ENCODE measurements around the gene EIF3B.

Gene EIF3B

DNA sequence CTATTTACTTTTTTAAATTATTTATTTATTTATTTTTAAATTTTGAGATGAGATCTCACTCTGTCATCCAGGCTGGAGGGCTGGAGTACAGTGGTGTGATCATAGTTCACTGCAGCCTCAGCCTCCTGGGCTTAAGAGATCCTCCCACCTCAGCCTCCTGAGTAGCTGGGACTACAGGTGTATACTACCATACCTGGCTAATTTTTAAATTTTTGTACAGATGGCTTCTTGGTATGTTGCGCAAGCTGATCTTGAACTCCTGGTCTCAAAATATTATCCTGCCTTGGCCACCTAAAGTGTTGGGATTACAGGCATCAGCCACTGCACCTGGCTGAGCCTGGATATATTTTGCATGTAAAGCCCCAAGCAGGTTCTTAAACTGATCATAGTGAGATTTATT lies 56.4 kb downstream of the EIF3B start:
- TF ChIP-seq, protein P1, sequence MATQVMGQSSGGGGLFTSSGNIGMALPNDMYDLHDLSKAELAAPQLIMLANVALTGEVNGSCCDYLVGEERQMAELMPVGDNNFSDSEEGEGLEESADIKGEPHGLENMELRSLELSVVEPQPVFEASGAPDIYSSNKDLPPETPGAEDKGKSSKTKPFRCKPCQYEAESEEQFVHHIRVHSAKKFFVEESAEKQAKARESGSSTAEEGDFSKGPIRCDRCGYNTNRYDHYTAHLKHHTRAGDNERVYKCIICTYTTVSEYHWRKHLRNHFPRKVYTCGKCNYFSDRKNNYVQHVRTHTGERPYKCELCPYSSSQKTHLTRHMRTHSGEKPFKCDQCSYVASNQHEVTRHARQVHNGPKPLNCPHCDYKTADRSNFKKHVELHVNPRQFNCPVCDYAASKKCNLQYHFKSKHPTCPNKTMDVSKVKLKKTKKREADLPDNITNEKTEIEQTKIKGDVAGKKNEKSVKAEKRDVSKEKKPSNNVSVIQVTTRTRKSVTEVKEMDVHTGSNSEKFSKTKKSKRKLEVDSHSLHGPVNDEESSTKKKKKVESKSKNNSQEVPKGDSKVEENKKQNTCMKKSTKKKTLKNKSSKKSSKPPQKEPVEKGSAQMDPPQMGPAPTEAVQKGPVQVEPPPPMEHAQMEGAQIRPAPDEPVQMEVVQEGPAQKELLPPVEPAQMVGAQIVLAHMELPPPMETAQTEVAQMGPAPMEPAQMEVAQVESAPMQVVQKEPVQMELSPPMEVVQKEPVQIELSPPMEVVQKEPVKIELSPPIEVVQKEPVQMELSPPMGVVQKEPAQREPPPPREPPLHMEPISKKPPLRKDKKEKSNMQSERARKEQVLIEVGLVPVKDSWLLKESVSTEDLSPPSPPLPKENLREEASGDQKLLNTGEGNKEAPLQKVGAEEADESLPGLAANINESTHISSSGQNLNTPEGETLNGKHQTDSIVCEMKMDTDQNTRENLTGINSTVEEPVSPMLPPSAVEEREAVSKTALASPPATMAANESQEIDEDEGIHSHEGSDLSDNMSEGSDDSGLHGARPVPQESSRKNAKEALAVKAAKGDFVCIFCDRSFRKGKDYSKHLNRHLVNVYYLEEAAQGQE (IDR thresholded peaks at IDR 0.05; ENCODE audit: insufficient read depth in 1 of 2, low read depth in 2 of 2, low read length in 2 of 2) = no peak
- TF ChIP-seq SIN3A (IDR thresholded peaks at IDR 0.05; ENCODE audit: borderline replicate concordance, insufficient read depth, low read length) (no peak), POLR2AphosphoS5 (IDR thresholded peaks at IDR 0.05; ENCODE audit: low read depth, low read length) (no peak), FOXP2 (optimal IDR thresholded peaks at IDR 0.05; ENCODE audit: borderline replicate concordance, extremely low read depth, extremely low read length, insufficient read depth) (no peak), TAF1 (IDR thresholded peaks at IDR 0.05; ENCODE audit: borderline replicate concordance, insufficient read depth, low read length) (no peak)

DNA sequence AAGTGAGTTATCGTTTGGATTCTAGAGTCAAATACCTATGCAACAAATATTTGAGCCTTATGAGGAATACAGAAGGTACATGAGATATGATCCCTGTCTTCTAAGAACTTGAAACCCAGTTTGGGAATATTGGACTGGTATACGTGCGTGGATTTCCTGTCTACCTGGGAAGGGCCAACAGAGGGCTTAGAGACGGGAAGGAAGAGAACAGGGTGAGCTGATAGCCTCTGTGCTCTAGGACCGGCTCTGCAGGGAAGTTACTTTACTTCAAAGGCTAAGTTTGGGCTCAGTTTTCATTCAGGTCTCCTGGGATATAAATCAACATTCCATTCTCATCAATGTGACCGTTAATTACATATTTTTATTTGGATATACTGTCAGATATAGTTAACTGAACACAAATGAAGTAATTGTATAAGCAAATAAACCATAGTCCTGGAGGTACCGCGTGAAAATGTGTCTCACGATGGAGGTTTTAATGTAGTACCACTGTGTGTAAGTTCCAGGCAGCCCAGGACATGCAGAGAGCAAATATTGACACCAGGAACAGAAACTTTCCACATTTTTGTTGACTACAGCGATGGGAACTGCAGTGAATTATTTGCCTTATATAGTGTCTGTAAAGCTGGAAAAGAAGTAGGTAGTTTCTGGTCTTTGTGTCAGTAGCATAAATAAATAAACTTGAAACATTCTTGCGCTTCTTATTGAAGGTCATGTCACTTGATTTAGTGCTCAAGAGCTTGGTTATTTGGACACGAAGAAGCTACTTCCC lies 57.4 kb downstream of the EIF3B start:
- TF ChIP-seq, protein P1 (IDR thresholded peaks at IDR 0.05; ENCODE audit: insufficient read depth in 1 of 2, low read depth in 2 of 2, low read length in 2 of 2) = no peak
- TF ChIP-seq SIN3A (IDR thresholded peaks at IDR 0.05; ENCODE audit: borderline replicate concordance, insufficient read depth, low read length) (no peak), POLR2AphosphoS5 (IDR thresholded peaks at IDR 0.05; ENCODE audit: low read depth, low read length) (no peak), FOXP2 (optimal IDR thresholded peaks at IDR 0.05; ENCODE audit: borderline replicate concordance, extremely low read depth, extremely low read length, insufficient read depth) (no peak), TAF1 (IDR thresholded peaks at IDR 0.05; ENCODE audit: borderline replicate concordance, insufficient read depth, low read length) (no peak)

DNA sequence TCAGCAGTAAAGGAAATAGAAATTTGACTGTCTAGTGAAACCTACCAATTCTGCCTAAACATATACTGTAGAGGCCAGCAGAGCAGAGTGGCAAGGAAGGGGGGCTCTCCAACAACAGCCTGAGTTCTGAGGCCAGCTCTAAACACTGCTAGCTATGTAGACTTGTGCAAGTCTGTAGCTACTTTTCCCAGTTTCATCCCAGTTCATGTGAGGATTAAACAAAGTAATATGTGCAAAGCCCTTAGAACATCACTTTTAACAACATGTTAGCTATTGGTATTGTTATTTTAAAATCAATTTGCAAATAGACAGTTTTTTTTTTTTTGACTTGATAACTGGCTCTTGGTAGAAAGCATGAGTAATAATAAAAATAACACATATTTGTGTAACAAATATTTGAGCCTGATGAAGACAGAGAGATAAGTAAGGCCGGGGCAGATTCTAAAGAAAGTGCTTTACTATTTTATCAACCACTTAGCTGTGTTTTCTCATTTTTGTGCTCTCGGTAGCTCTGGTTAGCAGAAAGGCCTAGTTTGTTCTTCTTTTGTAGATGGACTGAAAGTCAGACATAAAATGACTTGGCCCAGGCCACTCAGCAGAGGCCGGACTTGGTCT lies 58.1 kb downstream of the EIF3B start:
- TF ChIP-seq, protein P1 (IDR thresholded peaks at IDR 0.05; ENCODE audit: insufficient read depth in 1 of 2, low read depth in 2 of 2, low read length in 2 of 2) = no peak
- TF ChIP-seq POLR2AphosphoS5 (IDR thresholded peaks at IDR 0.05; ENCODE audit: low read depth, low read length) = no peak
- TF ChIP-seq TAF1 (IDR thresholded peaks at IDR 0.05; ENCODE audit: borderline replicate concordance, insufficient read depth, low read length) = no peak
- TF ChIP-seq FOXP2 (optimal IDR thresholded peaks at IDR 0.05; ENCODE audit: borderline replicate concordance, extremely low read depth, extremely low read length, insufficient read depth) = no peak

DNA sequence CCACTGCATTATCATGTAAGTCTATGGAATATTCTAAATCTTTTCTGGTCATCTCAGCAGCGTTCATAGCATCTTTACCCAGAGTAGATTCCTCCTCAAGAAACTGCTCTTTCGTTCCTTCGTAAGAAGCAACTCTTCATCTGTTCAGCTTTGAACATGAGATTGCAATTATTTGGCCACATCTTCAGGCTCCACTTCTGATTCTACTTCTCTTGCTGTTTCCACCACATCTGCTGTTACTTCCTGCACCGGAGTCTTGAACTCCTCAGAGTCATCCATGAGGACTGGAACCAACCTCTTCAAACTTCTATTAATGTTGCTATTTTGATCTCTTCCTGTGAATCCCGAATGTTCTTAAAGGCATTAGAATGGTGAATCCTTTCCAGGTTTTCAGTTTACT lies 61.4 kb downstream of the EIF3B start:
- TF ChIP-seq TAF1 (IDR thresholded peaks at IDR 0.05; ENCODE audit: borderline replicate concordance, insufficient read depth, low read length) = no peak

DNA sequence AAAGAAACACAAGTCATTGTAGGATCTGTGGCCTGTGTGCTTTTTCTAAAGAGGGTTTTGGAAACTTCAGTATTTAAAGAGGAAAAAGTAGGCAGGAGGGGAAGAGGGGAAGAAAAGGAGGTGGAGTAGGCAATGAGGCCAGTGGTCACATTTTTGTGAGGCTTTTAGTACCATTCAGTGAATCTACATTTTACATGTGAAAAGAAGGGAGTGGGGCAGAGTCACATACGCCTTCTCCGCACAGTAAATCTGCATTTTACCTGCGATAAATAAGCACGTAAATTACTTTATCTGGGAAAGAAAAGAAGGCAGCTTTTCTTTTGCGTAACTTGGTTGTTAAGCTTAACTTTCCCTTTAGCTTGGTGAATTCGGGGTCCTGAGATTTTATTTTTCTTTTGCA lies 62.0 kb downstream of the EIF3B start:
- TF ChIP-seq SIN3A (IDR thresholded peaks at IDR 0.05; ENCODE audit: borderline replicate concordance, insufficient read depth, low read length) = no peak
- no peak for TF ChIP-seq TAF1 (IDR thresholded peaks at IDR 0.05; ENCODE audit: borderline replicate concordance, insufficient read depth, low read length)
- TF ChIP-seq POLR2AphosphoS5 (IDR thresholded peaks at IDR 0.05; ENCODE audit: low read depth, low read length) = no peak
- TF ChIP-seq, protein P1 (IDR thresholded peaks at IDR 0.05; ENCODE audit: insufficient read depth in 1 of 2, low read depth in 2 of 2, low read length in 2 of 2) = no peak
- no peak for TF ChIP-seq FOXP2 (optimal IDR thresholded peaks at IDR 0.05; ENCODE audit: borderline replicate concordance, extremely low read depth, extremely low read length, insufficient read depth)

Measured in PFSK-1 (cell line).